22Rv1 (cell line): ENCODE data around the gene TTLL8.

ENCODE experiments used
- CTCF ChIP-seq: fragments of 450-650 bp; IDR thresholded peaks from 2 replicates; pipeline ENCODE4 v1.5.1; 2017; ENCODE audit warnings: mild to moderate bottlenecking
- ZFX ChIP-seq: fragments of 450-650 bp; IDR thresholded peaks from 2 replicates; pipeline ENCODE4 v1.6.1; 2017; ENCODE audit warnings: antibody characterized with exemption, borderline replicate concordance

GRCh38 chr22:50012211-50013181 lies 45.6 kb downstream of the TTLL8 start, which contains the start of gene IL17REL:
- TF ChIP-seq CTCF = peak; percentile 34
- TF ChIP-seq ZFX = no peak
